HG03139 (cell line): ENCODE data around the gene TRIM32.
"Not testable (repeated sequence)": the region's sequence is repeated elsewhere in the genome, so short reads cannot be mapped to it uniquely, and the experiment has no call there.

Experiments used
- ATAC-seq: cut with Tn5 transposase; IDR thresholded peaks from one replicate; pipeline ENCODE4 v1.9.1; 2021; ENCODE audit not compliant: unreplicated experiment

The TRIM32 gene

GRCh38 chr9:116674210-116674980 is 12.7 kb upstream of the TRIM32 start:
- no peak for ATAC-seq

- no peak for ATAC-seq
Observed at GRCh38 chr9:116683535-116683934, 3.6 kb upstream of the TRIM32 start.

DNA sequence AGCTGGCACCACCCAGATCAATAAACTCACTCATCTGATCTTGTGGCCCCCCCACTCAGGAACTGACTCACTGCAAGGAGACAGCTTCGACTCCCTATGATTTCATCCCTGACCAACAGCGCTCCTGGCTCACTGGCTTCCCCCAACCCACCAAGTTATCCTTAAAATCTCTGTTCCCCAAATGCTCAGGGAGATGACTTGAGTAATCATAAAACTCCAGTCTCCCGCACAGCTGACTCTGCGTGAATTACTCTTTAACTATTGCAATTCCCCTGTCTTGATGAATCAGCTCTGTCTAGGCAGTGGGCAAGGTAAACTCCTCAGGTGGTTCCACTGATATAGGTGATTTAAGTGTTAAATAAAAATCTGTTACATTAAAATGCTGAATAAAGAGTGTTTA is 1.9 kb upstream of the TRIM32 start:
- ATAC-seq = no peak

GRCh38 chr9:116686135-116686534 is 970 bp upstream of the TRIM32 start:
- no peak for ATAC-seq

DNA sequence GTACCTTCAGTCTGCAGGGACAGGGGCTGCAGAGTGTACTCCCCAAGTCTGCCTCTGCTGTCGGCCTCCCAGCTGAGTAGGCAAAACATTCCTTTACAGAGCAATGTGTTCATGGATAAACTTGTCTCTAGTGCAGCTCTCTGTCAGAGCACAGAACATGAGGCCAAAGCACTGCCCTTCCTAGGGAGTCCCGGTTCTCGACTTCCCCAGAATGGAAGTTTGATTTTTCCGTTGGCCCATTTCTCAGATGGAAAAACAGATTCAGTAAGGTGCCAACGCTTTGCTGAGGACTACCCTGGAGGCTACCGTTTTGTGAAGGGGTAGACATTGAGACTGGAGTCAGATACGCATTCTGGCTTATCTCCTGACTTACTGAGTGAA is 422 bp upstream of the TRIM32 start:
- peak; percentile 36 for ATAC-seq

- ATAC-seq = no peak
Observed at GRCh38 chr9:116687754-116688135, 640 bp downstream of the TRIM32 start.

DNA sequence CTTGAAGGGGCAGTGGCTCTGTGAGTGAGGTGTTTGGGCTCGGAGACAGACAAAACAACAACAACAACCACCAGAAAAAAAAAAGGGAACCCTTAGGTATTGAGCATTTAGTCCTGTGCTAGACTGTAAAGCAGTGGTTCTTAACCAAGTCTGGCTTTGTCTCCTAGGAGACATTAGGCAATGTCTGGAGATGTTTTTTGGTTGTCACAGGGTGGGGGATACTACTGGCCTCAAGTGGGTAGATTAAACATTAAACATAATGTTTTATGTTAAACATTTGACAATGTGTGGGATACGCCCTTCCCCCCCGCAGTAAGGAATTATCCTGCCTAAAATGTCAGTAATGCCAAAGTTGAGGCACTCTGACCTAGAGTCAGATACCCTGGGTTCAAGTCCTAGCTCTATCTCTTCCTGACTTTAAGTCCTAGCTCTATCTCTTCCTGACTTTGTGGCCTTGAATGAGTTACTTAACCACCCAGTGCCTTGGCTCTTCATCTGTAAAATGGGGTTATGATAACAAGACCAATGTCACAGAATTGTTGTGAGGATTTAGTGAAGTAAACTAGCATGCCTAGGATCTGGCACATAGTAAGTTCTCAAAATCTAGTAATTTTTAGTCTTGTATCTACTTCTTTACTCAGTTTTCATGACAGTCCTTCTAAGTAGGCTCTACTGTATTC is 1.8 kb downstream of the TRIM32 start:
- ATAC-seq = no peak

DNA sequence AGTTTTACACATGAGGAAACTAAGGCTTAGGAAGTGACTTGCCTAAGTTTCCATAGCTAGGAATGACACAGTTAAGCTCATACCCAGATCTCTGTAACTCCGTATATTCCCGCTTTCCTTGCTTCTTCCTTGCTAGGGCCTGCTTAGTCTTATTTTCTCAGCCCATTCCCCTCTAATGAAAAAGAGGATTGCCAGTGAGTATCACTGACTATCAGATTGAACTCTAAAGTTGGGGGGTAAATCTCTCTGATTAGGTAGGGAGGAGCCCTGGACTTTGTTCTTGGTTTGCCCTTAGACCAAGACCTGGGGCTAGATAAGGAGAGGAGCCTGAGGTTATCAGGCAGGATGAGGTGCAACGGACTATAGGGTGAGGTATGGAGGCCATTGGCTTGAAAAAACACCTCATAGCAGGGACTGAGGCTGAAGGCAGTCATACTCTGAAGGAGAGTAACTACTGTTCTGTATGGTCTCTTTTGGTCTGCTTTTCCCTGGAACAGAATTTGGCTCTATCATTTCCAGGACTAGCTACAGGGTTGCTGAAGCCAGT is 2.5 kb downstream of the TRIM32 start:
- no peak for ATAC-seq

GRCh38 chr9:116690805-116691204 is 3.7 kb downstream of the TRIM32 start:
- not testable (repeated sequence) for ATAC-seq

DNA sequence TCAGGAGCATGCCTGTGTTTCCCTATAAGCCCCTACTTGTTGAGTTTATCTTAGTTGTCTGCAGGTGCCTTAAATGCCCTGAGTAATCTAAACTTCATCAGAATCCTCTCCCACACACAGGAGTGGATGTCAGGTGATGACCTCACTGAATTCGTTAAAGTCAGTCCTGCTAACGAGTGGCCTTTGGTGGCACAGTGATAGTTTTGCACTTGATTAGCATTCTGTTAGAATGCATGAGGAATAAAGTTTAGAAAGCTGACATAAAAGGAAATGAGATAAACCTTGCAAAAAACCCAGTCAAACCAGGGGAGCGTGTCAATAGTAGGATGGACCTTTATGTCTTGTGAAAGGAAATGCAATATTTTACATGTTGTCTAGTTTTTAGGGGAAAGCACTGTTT is 4.5 kb downstream of the TRIM32 start:
- ATAC-seq = no peak

- ATAC-seq = no peak
Observed at GRCh38 chr9:116692616-116693015, 5.5 kb downstream of the TRIM32 start.

DNA sequence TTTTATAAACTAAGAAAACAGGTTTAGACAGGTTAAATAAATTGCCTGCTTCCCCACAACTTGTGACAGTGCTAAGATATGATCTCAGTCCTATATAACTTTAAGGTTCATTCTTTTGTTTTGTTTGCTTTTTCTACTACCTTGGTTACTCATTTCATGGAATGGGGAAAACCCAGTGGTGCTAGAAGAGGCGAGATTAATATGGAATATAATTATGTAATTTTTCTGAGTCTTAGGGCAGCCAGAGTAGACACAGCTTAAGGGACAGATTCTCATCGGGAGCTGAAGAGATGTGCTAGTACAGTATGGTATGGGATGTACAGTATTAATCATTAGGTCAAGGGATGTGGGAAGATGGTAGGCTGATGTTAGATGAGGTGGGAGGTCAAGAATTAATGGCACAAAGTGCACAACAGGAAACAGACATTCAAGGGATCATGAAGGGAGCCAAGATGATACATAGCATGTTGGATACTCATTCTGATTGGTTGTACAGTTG is 6.2 kb downstream of the TRIM32 start:
- no peak for ATAC-seq

DNA sequence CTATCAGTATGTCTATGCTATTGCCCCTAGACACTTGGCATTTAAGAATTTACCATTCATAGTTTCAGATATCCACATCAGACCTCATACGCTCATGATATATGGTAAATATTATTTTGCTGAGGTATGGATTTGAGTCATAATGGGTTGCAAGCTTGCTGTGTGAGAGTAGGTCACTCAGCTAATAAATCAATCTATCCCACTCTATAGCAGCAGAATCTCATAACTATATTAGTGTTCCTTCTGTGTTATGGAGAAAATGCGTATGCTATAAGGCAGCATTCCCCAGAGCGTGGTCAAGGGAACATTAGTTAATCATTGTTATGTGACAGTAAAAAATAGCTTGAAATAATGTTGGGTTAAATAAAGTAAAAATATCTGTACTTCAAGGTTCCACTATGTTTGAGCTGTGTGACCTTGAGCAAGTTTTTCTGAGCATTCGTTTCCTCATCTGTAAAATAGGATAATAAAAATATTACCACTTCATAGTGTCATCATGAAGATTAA is 7.7 kb downstream of the TRIM32 start:
- no peak for ATAC-seq

DNA sequence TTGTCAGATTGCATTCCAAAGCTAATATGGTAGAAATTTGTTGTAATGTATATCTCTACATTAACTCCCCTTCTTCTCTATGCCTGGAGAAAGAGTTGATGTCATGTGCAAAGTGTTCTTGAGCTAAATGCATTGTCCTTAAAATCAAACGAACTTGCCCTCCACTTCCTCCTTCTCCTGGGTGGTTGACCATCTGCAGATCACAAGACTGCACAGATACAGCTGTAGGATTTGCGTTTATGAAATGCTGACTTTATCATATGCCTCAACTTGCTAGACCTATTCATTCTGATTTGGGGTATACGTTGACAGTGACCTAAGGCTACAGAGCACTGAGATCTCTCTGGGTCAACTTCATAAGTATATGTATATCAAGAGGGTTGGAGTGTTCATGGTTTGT is 8.3 kb downstream of the TRIM32 start:
- no peak for ATAC-seq

- ATAC-seq = no peak
Observed at GRCh38 chr9:116697362-116697761, 10.3 kb downstream of the TRIM32 start.

DNA sequence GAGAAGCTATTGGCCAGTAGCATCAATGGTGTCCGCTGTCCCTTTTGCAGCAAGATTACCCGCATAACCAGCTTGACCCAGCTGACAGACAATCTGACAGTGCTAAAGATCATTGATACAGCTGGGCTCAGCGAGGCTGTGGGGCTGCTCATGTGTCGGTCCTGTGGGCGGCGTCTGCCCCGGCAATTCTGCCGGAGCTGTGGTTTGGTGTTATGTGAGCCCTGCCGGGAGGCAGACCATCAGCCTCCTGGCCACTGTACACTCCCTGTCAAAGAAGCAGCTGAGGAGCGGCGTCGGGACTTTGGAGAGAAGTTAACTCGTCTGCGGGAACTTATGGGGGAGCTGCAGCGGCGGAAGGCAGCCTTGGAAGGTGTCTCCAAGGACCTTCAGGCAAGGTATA is 10.8 kb downstream of the TRIM32 start:
- no peak for ATAC-seq

GRCh38 chr9:116700279-116700678 is 13.2 kb downstream of the TRIM32 start:
- ATAC-seq = no peak

DNA sequence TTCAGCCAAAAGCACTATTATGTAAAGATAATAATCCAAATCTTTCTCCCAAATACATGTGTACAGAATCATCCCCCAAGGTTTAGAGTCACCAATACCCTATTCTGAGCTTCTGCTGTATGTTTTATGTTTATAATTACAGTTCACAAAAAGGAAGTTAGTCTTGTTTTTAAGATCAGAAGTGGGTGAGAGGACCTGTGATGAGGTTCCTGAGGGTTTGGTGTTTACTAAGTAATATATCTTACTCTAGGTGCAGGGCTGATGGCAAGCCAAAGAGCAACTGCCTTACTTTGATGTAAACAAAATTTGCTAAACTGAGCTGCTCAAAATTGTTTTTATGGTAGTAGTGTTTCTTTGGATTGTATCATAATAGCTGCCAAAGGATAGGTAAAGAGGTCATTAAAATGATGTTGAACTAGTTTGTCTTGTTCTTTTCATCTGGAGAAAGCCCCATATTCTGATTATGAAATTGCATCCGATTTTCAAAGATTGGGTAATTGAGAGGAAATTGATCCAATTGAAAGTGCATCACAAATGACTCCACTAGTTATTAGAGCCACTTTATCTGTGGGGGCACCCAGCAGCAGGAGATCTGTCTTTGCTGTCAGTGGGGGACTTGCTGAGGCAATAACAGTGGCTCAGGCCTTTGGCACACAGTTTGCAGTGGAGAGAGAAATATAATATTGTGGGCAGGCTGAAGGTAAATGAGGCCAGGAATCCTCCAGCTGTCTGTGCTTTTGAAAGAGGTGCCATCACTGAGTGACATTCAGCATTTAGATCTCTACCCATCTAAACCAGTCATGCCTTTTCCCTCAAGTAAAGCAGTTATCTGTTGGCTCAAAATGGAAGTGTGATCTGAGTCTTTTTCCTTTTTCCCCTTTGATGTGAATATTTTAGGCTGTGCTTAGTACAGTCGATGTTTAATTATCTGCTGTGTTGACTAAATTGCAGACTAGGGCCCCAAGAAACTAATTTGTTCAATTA is 14.1 kb downstream of the TRIM32 start:
- ATAC-seq = no peak

- ATAC-seq = no peak
Observed at GRCh38 chr9:116701940-116702642, 15.0 kb downstream of the TRIM32 start.

- no peak for ATAC-seq
Observed at GRCh38 chr9:116703634-116704033, 16.5 kb downstream of the TRIM32 start.
